Adipocyte (in vitro differentiated cells): ENCODE measurements around the gene SOCS2.
A peak's percentile ranks its signal among the peaks of the same experiment; 100 is the strongest.
"Not testable (repeated sequence)": the region's sequence is repeated elsewhere in the genome, so short reads cannot be mapped to it uniquely, and the experiment has no call there.

Experiments
- DNase-seq: peaks from one replicate; pipeline ENCODE4 v3.0.0-alpha.2; 2015; ENCODE audit warnings: low read depth
- H3K27me3 ChIP-seq: replicated peaks from 2 replicates; pipeline ENCODE4 v1.7.0; 2013; ENCODE audit warnings: mild to moderate bottlenecking, low read length, moderate library complexity; ENCODE audit not compliant: control insufficient read depth, insufficient read depth
- H3K36me3 ChIP-seq: 2 replicates; pipeline ENCODE4 v1.7.0; 2013; ENCODE audit warnings: low read length, mild to moderate bottlenecking, moderate library complexity; ENCODE audit not compliant: control insufficient read depth, insufficient read depth, severe bottlenecking
- H3K4me1 ChIP-seq: 2 replicates; pipeline ENCODE4 v1.7.0; 2013; ENCODE audit warnings: mild to moderate bottlenecking, low read length, moderate library complexity; ENCODE audit not compliant: control insufficient read depth, insufficient read depth
- H3K4me3 ChIP-seq: 2 replicates; pipeline ENCODE4 v1.7.0; 2013; ENCODE audit warnings: mild to moderate bottlenecking, low read length, moderate library complexity
- H3K9ac ChIP-seq: 2 replicates; pipeline ENCODE4 v1.7.0; 2013; ENCODE audit warnings: mild to moderate bottlenecking, low read length, moderate library complexity
- H3K9me3 ChIP-seq: 2 replicates; pipeline ENCODE4 v1.7.0; 2013; ENCODE audit warnings: mild to moderate bottlenecking, low read length, moderate library complexity; ENCODE audit not compliant: control insufficient read depth

The SOCS2 gene

GRCh38 chr12:93541578-93542225 is 30.8 kb upstream of the SOCS2 start:
- Histone ChIP-seq H3K27me3 (no peaks in the 10 kb centered on the region), H3K36me3 (no peaks in the 10 kb centered on the region), H3K4me3 (no peak overlapping the region), H3K9ac (no peak overlapping the region), H3K9me3 (no peaks in the 10 kb centered on the region), H3K4me1 (no peaks in the 10 kb centered on the region)
- peak; percentile 13 for DNase-seq

- DNase-seq, result no peak
These were observed 24.7 kb upstream of the SOCS2 start for GRCh38 chr12:93547778-93548177.

GRCh38 chr12:93549174-93549573 is 23.3 kb upstream of the SOCS2 start:
- no peaks in the 10 kb centered on the region for H3K27me3 ChIP-seq
- H3K9ac ChIP-seq, result no peak overlapping the region
- no peaks in the 10 kb centered on the region for H3K36me3 ChIP-seq
- H3K4me1 ChIP-seq, result no peaks in the 10 kb centered on the region
- no peak for DNase-seq
- H3K4me3 ChIP-seq, result no peak overlapping the region
- no peaks in the 10 kb centered on the region for H3K9me3 ChIP-seq

More at GRCh38 chr12:93547778-93548177, 24.7 kb upstream of the SOCS2 start:
- H3K4me3 ChIP-seq, result no peak overlapping the region
- no peaks in the 10 kb centered on the region for H3K27me3 ChIP-seq
- no peaks in the 10 kb centered on the region for H3K36me3 ChIP-seq
- no peaks in the 10 kb centered on the region for H3K9me3 ChIP-seq
- no peaks in the 10 kb centered on the region for H3K4me1 ChIP-seq
- no peak overlapping the region for H3K9ac ChIP-seq

- no peaks in the 10 kb centered on the region for H3K27me3 ChIP-seq
- no peak overlapping the region for H3K4me3 ChIP-seq
- no peaks in the 10 kb centered on the region for H3K4me1 ChIP-seq
- no peak overlapping the region for H3K9ac ChIP-seq
- no peak for DNase-seq
- no peaks in the 10 kb centered on the region for H3K9me3 ChIP-seq
- no peaks in the 10 kb centered on the region for H3K36me3 ChIP-seq
These were observed 21.5 kb upstream of the SOCS2 start for GRCh38 chr12:93550748-93551611.

- no peaks in the 10 kb centered on the region for H3K4me1 ChIP-seq
- no peaks in the 10 kb centered on the region for H3K36me3 ChIP-seq
- H3K9me3 ChIP-seq, result no peaks in the 10 kb centered on the region
- H3K4me3 ChIP-seq, result no peak overlapping the region
- no peak for DNase-seq
- H3K9ac ChIP-seq, result no peak overlapping the region
- no peaks in the 10 kb centered on the region for H3K27me3 ChIP-seq
These were observed 20.0 kb upstream of the SOCS2 start for GRCh38 chr12:93552427-93552826.

- H3K27me3 ChIP-seq, H3K4me3 ChIP-seq, DNase-seq, H3K36me3 ChIP-seq, H3K4me1 ChIP-seq, H3K9ac ChIP-seq: not testable (repeated sequence)
- H3K9me3 ChIP-seq, result peaks cover 14% of the 10 kb centered on the region
These were observed 14.6 kb upstream of the SOCS2 start for GRCh38 chr12:93557879-93558278.

GRCh38 chr12:93558685-93559084 is 13.8 kb upstream of the SOCS2 start:
- peaks cover 14% of the 10 kb centered on the region for H3K9me3 ChIP-seq
- not testable (repeated sequence) for H3K9ac ChIP-seq, H3K36me3 ChIP-seq, H3K4me3 ChIP-seq, DNase-seq, H3K4me1 ChIP-seq, H3K27me3 ChIP-seq

- Histone ChIP-seq H3K9me3 (peaks cover under 1% of the 10 kb centered on the region), H3K4me1 (peaks cover 13% of the 10 kb centered on the region), H3K4me3 (no peak overlapping the region), H3K27me3 (no peaks in the 10 kb centered on the region), H3K9ac (no peak overlapping the region), H3K36me3 (no peaks in the 10 kb centered on the region)
- no peak for DNase-seq
These were observed 8.5 kb upstream of the SOCS2 start for GRCh38 chr12:93563807-93564538.

GRCh38 chr12:93565760-93566159 is 6.7 kb upstream of the SOCS2 start:
- Histone ChIP-seq H3K27me3 (no peaks in the 10 kb centered on the region), H3K9ac (no peak overlapping the region), H3K36me3 (no peaks in the 10 kb centered on the region), H3K9me3 (no peaks in the 10 kb centered on the region), H3K4me3 (no peak overlapping the region), H3K4me1 (peaks cover 13% of the 10 kb centered on the region)
- DNase-seq, result no peak

- H3K9me3 ChIP-seq, result no peaks in the 10 kb centered on the region
- peak overlapping the region; percentile 4 for H3K4me3 ChIP-seq
- no peak overlapping the region for H3K9ac ChIP-seq
- no peaks in the 10 kb centered on the region for H3K27me3 ChIP-seq
- DNase-seq, result peak; percentile 15
- peaks cover 14% of the 10 kb centered on the region for H3K4me1 ChIP-seq
- no peaks in the 10 kb centered on the region for H3K36me3 ChIP-seq
These were observed 5.3 kb upstream of the SOCS2 start for GRCh38 chr12:93567174-93567573.

GRCh38 chr12:93568091-93568490 is 4.4 kb upstream of the SOCS2 start:
- H3K36me3 ChIP-seq, result no peaks in the 10 kb centered on the region
- no peaks in the 10 kb centered on the region for H3K9me3 ChIP-seq
- DNase-seq, result no peak
- no peak overlapping the region for H3K4me3 ChIP-seq
- no peak overlapping the region for H3K9ac ChIP-seq
- H3K27me3 ChIP-seq, result no peaks in the 10 kb centered on the region
- peaks cover 23% of the 10 kb centered on the region for H3K4me1 ChIP-seq
